ENCODE results near the gene TMPO.
A peak's percentile ranks its signal among the peaks of the same experiment; 100 is the strongest.
"Not testable (repeated sequence)": the region's sequence is repeated elsewhere in the genome, so short reads cannot be mapped to it uniquely, and the experiment has no call there.

TMPO gene, protein sequence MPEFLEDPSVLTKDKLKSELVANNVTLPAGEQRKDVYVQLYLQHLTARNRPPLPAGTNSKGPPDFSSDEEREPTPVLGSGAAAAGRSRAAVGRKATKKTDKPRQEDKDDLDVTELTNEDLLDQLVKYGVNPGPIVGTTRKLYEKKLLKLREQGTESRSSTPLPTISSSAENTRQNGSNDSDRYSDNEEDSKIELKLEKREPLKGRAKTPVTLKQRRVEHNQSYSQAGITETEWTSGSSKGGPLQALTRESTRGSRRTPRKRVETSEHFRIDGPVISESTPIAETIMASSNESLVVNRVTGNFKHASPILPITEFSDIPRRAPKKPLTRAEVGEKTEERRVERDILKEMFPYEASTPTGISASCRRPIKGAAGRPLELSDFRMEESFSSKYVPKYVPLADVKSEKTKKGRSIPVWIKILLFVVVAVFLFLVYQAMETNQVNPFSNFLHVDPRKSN

GRCh38 chr12:98515287-98516110 is at the start of gene TMPO:
Gene TMPO, plus strand, starts transcription at chr12:98515590. Its CDS starts 278 bp downstream, at chr12:98515868.
- peak; percentile 91 for DNase-seq (ENCODE audit: low spot score)

DNA sequence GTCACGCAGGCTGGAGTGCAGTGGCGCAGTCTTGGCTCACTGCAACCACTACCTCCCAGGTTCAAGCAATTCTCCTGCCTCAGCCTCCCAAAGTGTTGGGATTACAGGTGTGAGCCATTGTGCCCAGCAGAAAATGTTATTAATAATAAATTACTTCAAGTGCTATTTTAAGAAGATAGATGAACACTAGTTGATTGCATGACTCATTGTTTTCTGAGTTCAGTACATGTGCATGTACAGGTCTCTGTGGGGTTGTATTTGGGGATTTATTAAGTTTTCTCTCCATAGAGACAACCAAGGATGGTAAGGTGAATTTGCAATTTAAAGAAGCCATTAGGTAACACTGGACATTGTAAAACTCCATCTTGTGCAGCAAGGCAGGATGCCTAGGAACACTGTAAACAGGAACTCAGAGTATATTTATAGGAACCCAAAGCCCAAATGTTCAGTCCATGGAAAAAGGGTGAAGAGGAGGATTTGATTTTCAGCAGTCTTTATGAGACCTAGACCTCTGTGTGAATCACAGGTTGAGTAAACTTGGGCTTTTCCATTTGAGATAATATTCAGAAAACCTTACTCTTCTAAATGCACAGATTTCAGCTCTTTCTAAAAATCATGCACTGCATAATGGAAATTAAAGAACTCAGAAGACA is 49.3 kb upstream of the TMPO start:
- DNase-seq (ENCODE audit: low spot score): no peak

DNA sequence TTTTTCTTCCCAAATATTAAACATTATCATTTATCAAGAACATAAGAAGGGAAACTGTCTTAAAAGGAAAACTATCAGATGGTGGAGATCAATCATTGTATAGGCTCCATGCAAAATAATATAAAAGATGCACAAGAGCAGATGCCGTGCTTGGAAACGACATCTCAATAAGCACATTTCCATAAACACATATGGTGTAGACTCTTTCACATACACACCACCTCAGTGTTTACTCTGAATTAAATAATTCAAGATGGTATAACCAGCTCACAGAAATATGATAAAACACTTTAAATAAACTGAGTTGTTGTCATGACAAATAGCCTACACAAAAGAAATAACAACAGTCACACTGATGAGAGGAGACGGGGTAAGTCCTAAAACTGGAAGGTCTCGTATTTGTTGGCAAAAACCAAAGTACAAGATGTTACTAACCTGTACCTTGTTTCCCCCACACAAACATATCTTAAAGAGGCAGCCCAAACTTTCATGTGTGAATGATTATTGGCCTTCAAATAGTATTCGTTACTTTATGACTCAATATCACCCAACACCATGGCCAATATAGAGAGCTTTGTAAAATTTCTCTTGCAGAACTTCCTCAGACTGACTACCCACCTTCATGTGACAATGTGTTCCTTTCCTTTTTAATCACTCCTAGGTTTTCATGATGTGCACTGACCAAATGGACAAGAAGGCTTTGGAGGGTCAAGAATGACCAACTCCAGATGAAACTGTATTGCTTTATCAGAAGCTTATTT is 48.6 kb upstream of the TMPO start:
- DNase-seq (ENCODE audit: low spot score): no peak

DNA sequence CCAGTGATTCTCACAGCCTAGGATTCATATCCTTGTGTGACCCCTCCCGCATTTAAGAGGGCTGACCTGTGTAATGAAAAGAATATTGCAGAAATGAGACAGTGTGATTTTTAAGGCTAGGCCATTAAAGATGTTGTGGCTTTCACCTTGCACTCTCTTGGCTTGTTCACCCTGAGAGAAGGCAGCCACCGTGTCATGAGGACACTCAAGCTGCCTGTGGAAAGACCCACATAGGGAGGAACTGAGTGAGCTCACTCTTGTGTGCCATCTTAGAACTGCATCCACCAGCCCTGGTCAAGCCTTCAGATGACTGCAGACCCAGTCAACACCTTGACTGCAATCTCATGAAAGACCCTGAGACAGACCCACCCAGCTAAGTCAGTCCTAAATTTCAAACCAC is 46.3 kb upstream of the TMPO start:
- no peak for DNase-seq (ENCODE audit: low spot score)

- no peak for DNase-seq (ENCODE audit: low spot score)
Measured at GRCh38 chr12:98470469-98471082, 44.8 kb upstream of the TMPO start.

GRCh38 chr12:98471085-98471484 is 44.3 kb upstream of the TMPO start:
- no peak for DNase-seq (ENCODE audit: low spot score)

DNA sequence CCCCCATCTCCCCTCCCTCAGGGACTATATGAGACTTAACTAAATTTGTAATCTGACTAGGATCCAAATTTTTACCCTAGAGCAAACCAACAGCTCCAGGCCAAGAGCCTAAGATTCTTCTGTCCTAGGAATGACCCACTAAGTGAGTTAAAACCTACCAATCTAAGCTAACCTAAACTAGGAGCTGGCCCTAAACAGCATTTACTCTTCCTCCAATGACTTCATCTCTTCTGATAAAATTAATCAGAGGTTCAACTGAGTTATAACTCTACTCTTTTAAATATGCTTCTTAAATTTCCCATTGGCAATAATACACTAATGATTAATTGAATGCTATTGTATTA is 39.9 kb upstream of the TMPO start:
- DNase-seq (ENCODE audit: low spot score): no peak

- no peak for DNase-seq (ENCODE audit: low spot score)
Measured at GRCh38 chr12:98478606-98479005, 36.8 kb upstream of the TMPO start.

DNA sequence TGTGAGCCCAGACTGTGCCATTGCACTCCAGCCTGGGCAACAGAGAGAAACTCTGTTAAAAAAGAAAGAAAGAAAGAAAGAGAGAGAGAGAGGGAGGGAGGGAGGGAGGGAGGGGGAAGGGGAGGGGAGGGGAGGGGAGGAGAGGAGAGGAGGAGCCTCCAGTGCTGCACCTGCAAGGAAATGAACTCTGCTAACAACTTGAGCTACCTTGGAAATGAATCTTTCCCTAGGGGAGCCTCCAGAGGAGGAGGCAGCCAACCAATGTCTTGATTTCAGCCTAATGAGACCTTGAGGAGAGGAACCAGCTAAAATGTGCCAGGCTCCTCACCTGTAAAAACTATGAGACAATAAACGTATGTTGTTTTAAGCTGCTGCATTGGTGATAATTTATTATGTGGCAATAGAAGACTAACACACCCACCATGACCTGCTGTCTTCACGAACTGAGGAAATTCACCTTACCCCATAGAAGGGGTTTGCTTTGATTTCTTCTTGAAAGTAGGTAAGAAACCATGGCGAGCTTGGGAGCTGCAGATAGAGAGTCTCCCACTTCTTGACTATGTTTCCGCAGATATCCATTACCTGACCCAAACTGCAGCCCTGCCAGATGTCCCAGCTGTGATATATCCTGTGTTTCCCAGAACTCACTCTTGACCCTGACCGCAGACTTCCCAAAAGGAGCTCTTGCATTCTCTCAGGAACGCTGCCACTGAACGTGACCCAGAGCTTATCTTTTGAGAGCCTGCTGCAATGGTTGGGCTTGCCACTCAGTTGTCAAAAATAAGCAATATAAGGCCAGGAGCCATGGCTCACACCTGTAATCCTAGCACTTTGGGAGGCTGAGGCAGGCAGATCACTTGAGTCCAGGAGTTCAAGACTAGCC is 31.5 kb upstream of the TMPO start:
- DNase-seq (ENCODE audit: low spot score): no peak

GRCh38 chr12:98485792-98486340 is 29.5 kb upstream of the TMPO start:
- DNase-seq (ENCODE audit: low spot score): no peak

DNA sequence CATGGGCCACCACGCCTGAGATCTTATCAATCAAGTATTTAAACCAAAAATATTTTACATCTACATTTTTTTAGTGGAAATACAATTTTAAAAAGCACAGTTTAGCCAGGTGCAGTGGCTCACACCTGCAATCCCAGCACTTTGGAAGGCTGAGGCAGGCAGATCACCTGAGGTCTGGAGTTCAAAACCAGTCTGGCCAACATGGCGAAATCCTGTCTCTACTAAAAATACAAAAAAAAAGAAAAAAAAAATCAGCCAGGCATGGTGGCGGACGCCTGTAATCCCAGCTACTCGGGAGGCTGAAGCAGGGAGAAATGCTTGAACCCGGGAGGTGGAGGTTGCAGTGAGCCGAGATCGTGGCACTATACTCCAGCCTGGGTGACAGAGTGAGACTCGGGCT is 27.0 kb upstream of the TMPO start:
- DNase-seq (ENCODE audit: low spot score): not testable (repeated sequence)

GRCh38 chr12:98489176-98489575 is 26.2 kb upstream of the TMPO start:
- no peak for DNase-seq (ENCODE audit: low spot score)

DNA sequence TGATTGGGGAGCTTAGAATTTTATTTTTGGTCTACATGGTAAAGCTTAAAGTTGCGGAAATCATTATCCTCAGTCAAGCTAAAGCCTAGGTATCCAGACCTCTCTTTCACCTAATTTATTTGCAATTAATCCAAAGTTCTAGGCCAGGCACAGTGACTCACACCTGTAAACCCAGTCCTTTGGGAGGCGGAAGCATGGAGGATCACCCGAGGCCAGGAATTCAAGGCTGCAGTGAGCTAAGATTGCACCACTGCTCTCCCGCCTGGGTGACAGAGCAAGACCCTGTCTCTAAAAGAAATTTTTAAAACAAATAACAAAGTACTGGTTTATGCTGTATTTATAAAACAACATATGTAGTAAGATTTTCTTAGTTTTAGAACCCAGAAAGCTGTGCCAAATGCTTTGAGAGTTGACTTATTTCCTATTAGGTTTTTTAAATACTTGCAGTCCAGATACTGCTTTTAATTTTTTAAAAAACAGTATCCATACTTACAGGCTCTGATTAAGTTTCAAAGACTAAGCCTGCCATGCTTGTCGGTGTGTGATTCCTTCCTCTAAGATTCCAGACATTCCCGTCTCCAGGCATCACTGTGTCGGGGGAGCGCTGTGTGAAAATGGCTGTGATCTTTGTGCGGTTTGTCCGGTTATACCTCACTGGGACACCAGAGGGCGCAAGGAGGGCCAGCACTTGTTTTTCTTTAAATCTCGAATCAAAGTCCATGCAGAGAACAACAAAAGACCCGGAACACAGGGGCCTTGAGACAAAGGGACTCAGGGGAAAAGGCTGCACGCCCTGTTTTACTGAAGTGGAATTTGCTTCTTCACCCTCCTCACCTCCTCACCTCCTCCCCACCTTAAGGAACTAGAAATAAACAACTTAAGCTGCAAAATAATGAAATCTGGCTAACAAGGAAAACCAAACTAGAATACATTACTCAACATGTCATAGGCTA is 24.6 kb upstream of the TMPO start:
- DNase-seq (ENCODE audit: low spot score): peak; percentile 57

GRCh38 chr12:98492580-98493140 is 22.7 kb upstream of the TMPO start:
- no peak for DNase-seq (ENCODE audit: low spot score)

- not testable (repeated sequence) for DNase-seq (ENCODE audit: low spot score)
Measured at GRCh38 chr12:98501266-98501629, 14.1 kb upstream of the TMPO start.

DNA sequence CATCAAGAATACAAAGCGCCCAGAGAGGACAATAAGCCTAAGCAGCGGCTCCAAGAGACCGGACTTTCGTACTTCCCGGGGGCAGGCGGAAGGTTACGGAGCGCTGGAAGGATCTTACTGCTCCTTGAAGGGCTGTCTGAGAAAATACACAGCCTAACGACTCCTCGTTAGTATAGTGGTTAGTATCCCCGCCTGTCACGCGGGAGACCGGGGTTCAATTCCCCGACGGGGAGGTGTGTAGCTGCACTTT is 12.1 kb upstream of the TMPO start:
- DNase-seq (ENCODE audit: low spot score): no peak

DNA sequence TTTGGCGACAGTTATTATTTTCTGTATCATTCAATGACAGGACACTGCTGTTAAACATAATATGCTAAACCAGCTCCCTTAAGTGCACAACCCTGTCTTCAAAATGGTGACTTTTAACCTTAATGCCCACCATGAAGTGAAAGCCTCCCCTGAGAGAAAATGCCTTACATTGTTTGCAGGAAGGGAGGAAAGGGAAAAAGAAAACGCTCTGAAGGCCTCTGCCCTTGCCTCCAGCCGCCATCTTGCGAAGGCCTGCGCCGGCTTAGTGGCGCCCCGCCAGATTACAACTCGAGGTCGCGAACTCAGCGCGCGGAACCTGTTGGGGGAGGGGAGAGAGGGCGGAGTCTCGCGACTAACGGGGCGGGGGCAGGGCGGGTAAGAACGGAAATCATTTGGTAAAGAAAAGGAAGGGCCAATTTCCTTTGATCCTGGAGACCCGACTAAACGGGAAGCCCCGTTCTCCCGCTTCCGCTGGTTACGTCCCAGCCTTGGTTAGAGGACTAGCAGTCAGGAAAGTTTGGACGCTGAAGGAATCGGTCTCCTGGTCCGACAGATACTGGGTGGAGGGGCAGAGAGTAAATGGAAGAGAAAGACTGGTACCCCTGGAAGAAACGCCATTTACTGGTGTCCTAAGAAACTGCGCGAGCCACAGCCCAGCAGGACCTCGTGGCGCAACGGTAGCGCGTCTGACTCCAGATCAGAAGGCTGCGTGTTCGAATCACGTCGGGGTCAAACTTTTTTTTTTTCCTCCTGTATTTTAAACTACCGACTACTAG is 11.6 kb upstream of the TMPO start:
- DNase-seq (ENCODE audit: low spot score): peak; percentile 52

DNA sequence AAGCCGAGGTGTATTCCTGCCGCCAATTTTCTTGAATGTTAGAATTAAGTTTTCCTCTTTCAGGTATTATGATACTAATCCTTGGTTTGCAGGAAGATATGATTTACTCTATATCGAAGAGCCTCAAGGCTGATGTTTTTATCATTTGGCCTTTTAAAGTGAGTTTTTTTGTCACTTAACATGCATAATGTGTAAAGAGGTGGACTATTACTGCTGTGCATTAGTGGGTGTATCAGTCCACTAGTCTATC is 11.1 kb upstream of the TMPO start:
- DNase-seq (ENCODE audit: low spot score): no peak

GRCh38 chr12:98509063-98509462 is 6.3 kb upstream of the TMPO start:
- no peak for DNase-seq (ENCODE audit: low spot score)

Data from HuH-7 (cell line).